Endothelial cell of umbilical vein (primary cell): ENCODE measurements around the gene SPAG16. TPM values are rescaled to one million over a fixed set of nuclear protein-coding genes. Genes with fewer than 3 reads are reported as not detected.

Experiments used
- BruUV-seq: library from RNA; stranded (reverse); fragments of 400-500 nt; replicated peaks from 2 replicates; lab custom pipeline; 2021; lab: Mats Ljungman, UMichigan
- CTCF ChIA-PET: fragments of 300-600, 350-600 bp; sonication (Branson Sonifier 250); formaldehyde crosslinking; loops from one replicate; lab custom pipeline; 2021; ENCODE audit warnings: antibody characterized with exemption, inconsistent platforms; lab: Charles Lee
- POLR2A ChIA-PET: fragments of 300-600, 350-600 bp; sonication (Branson Sonifier 250); formaldehyde crosslinking; loops from one replicate; lab custom pipeline; 2021; ENCODE audit warnings: antibody characterized with exemption, inconsistent platforms; lab: Charles Lee
- DNase-seq: peaks from one replicate; pipeline ENCODE4 v3.0.0-alpha.2; 2011; ENCODE audit warnings: low read depth, low spot score
- FAIRE-seq: peaks from 2 replicates; lab custom pipeline; 2011; peaks lifted over from hg19 to GRCh38; lab: Jason Lieb, UNC
- H2AFZ ChIP-seq: 2 replicates; pipeline ENCODE4 v1.6.0; 2012; ENCODE audit warnings: low read depth, low read length, control low read depth, inconsistent platforms
- H3K27ac ChIP-seq: 2 replicates; pipeline ENCODE4 v1.5.1; 2011; ENCODE audit warnings: low read depth, mild to moderate bottlenecking, control low read depth, low read length, moderate library complexity; ENCODE audit not compliant: insufficient read depth
- H3K27me3 ChIP-seq, 2 experiments: 2 replicates each; pipeline versions ENCODE4 v1.6.0 to v1.6.1; 2011; ENCODE audit warnings: low read length in 2 of 2, mixed read lengths in 1 of 2; ENCODE audit not compliant: control insufficient read depth in 2 of 2, insufficient read depth in 2 of 2
- H3K36me3 ChIP-seq, 2 experiments: 2 replicates in 1 of 2; 3 replicates in 1 of 2; pipeline ENCODE4 v1.5.1; 2011; ENCODE audit warnings: low read length in 2 of 2, mild to moderate bottlenecking in 1 of 2, moderate library complexity in 1 of 2; ENCODE audit not compliant: control insufficient read depth in 2 of 2, insufficient read depth in 2 of 2; ENCODE audit errors: extremely low read depth in 1 of 2
- H3K4me1 ChIP-seq: 3 replicates; pipeline ENCODE4 v1.5.1; 2011; ENCODE audit warnings: mild to moderate bottlenecking, low read length; ENCODE audit not compliant: control insufficient read depth, insufficient read depth; ENCODE audit errors: extremely low read depth
- H3K4me2 ChIP-seq: 2 replicates; pipeline ENCODE4 v1.6.1; 2011; ENCODE audit warnings: low read length, control low read depth, mixed read lengths; ENCODE audit not compliant: insufficient read depth
- H3K4me3 ChIP-seq, 3 experiments: fragments of 200-600 bp in 1 of 3; sonication (generic), shearing (Covaris generic) in 1 of 3; replicated peaks in 1 of 3; 2 replicates each; pipeline ENCODE4 v1.5.1; 2011 to 2016; ENCODE audit warnings: control low read depth in 3 of 3, low read length in 3 of 3, mild to moderate bottlenecking in 2 of 3, inconsistent platforms in 1 of 3, low read depth in 1 of 3, moderate library complexity in 1 of 3; ENCODE audit not compliant: insufficient read depth in 1 of 3
- H3K79me2 ChIP-seq: 2 replicates; pipeline ENCODE4 v1.6.0; 2012; ENCODE audit warnings: low read length, inconsistent platforms; ENCODE audit not compliant: control insufficient read depth, insufficient read depth
- H3K9ac ChIP-seq: replicated peaks from 2 replicates; pipeline ENCODE3; 2011; ENCODE audit warnings: low read length, control low read depth; ENCODE audit not compliant: insufficient read depth; ENCODE audit errors: extremely low read depth
- H3K9me1 ChIP-seq: replicated peaks from 3 replicates; pipeline ENCODE4 v1.6.0; 2011; ENCODE audit warnings: mild to moderate bottlenecking, low read length; ENCODE audit not compliant: control insufficient read depth, insufficient read depth; ENCODE audit errors: extremely low read depth
- H3K9me3 ChIP-seq: replicated peaks from 2 replicates; pipeline ENCODE4 v1.5.1; 2012; ENCODE audit warnings: low read length, inconsistent platforms; ENCODE audit not compliant: control insufficient read depth, insufficient read depth
- H4K20me1 ChIP-seq: replicated peaks from 2 replicates; pipeline ENCODE3; 2011; ENCODE audit warnings: mild to moderate bottlenecking, low read length; ENCODE audit not compliant: control insufficient read depth, insufficient read depth; ENCODE audit errors: extremely low read depth
- EZH2 ChIP-seq: IDR thresholded peaks from 2 replicates; pipeline ENCODE4 v1.6.1; 2012; ENCODE audit warnings: borderline replicate concordance, low read depth, mild to moderate bottlenecking, moderate library complexity, low read length, inconsistent platforms; ENCODE audit not compliant: severe bottlenecking
- FOS ChIP-seq: IDR thresholded peaks from 2 replicates; pipeline ENCODE4 v1.6.1; 2011; ENCODE audit warnings: mild to moderate bottlenecking, low read length, moderate library complexity, borderline replicate concordance; ENCODE audit not compliant: insufficient read depth
- GATA2 ChIP-seq: IDR thresholded peaks from 2 replicates; pipeline ENCODE4 v1.7.0; 2011; ENCODE audit warnings: low read depth, mild to moderate bottlenecking, moderate library complexity, mixed read lengths, low read length; ENCODE audit not compliant: insufficient read length, insufficient read depth
- JUN ChIP-seq: IDR thresholded peaks from 2 replicates; pipeline ENCODE4 v1.6.1; 2011; ENCODE audit warnings: borderline replicate concordance, low read depth; ENCODE audit not compliant: insufficient read length, insufficient read depth
- MYC ChIP-seq: IDR thresholded peaks from one replicate; pipeline ENCODE4 v1.6.1; 2011; ENCODE audit warnings: mild to moderate bottlenecking, low read depth, low read length
- POLR2A ChIP-seq: IDR thresholded peaks from 2 replicates; pipeline ENCODE4 v1.6.1; 2012; ENCODE audit warnings: low read depth, mild to moderate bottlenecking, control low read depth, low read length
- POLR2AphosphoS5 ChIP-seq: IDR thresholded peaks from 2 replicates; pipeline ENCODE4 v1.6.1; 2012; ENCODE audit warnings: low read depth, mild to moderate bottlenecking, control low read depth, low read length, moderate library complexity; ENCODE audit not compliant: insufficient read depth
- dilution Hi-C: fragments of 300-500 bp; cut with MboI; formaldehyde crosslinking; loops from one replicate; pipeline ENCODE4 v1.15.0; 2019; ENCODE audit warnings: low sequenced_read_pairs; ENCODE audit not compliant: extremely low pct_ligation_motif_present
- intact Hi-C: fragments of 100-400 bp; cut with micrococcal nuclease; formaldehyde crosslinking; loops from one replicate; pipeline ENCODE4 v1.10.0; 2022
- polyA plus RNA-seq, 4 experiments: library from polyadenylated mRNA; depleted of rRNA in 3 of 4; stranded (reverse) in 3 of 4; unstranded in 1 of 4; fragments of >200 nt; gene quantifications; 2 replicates each; pipeline versions ENCODE4 v1.2.1 to v1.2.3, GENCODE V29; 2011 to 2012; ENCODE audit warnings: missing spikeins in 1 of 4
- total RNA-seq: library from RNA; stranded (reverse); gene quantifications from 2 replicates; pipeline ENCODE4 v1.2.3, GENCODE V29; 2021
- TF ChIP-seq, protein P1 (sequence below): IDR thresholded peaks from 2 replicates; pipeline ENCODE4 v1.6.1; 2011; ENCODE audit not compliant: insufficient read depth, insufficient read length
- TF ChIP-seq, protein P2 (sequence below), 2 donors: IDR thresholded peaks; 1 replicate in 1 of 2; 2 replicates in 1 of 2; pipeline ENCODE4 v1.5.1; 2011; ENCODE audit warnings: low read length in 2 of 2, mild to moderate bottlenecking in 2 of 2, moderate library complexity in 2 of 2, control low read depth in 1 of 2, inconsistent platforms in 1 of 2, low read depth in 1 of 2; ENCODE audit not compliant: insufficient read depth in 1 of 2; ENCODE audit errors: extremely low read depth in 1 of 2

SPAG16 gene
- total and polyA plus RNA-seq, 2 donors (not counting 3 experiments of a cell fraction or from before 2014, with no cell fraction given) = 4.0 to 7.7 TPM

DNA sequence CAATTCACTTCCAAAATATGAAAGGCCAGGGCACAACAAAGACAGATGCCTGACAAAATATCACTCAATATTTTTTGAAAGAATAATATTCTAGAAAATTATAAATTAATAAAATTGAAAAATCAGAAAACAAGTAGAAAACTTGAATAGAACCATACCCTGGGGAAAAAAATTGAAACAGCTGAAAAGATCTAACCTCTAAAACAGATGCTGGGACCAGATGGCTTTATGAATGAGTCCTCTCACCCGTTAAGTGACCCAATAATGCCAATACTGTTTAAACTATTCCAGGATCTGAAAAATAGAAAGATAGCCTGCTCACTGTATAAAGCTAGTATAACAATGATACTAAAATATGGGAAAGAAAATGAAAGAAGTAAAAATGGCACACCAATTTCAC, 804.3 kb downstream of the SPAG16 start:
- no peak overlapping the region for H2AFZ ChIP-seq
- no TSS peak for BruUV-seq
- POLR2A ChIA-PET = no interaction called here

DNA sequence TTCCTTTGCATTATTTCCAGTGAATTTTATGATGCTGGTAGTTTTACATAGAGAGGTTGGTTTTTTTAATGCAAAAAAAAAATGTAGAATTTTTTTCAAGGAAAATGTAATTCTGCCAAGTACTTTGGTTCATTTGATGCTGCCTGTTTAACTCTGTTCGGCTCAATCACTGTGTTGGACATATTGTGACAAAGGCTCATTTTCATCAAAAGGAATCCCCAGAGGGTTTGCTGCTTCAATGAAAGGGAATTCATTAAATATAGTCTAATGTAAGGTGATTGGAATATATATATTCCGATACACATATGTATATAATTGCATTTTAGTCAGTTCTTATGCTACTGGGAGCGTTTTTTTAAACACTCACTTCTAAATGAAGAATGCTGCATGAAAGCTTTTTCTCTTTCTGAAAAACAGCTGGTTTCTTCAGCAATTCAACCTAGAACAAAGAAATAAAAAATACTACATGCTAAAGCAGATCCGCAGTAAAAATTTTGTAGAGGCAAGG, 812.0 kb downstream of the SPAG16 start:
- no peak overlapping the region for H2AFZ ChIP-seq
- intact Hi-C loops = no loop called here
- BruUV-seq = no TSS peak

More for the DNA sequence above, 804.3 kb downstream of the SPAG16 start:
- no peak overlapping the region for H3K4me2 ChIP-seq
- dilution Hi-C loops = no loop called here
- no peaks in the 10 kb centered on the region for H3K79me2 ChIP-seq
- CTCF ChIA-PET = no interaction called here
- intact Hi-C loops = no loop called here
- no peaks in the 10 kb centered on the region for H3K9me3 ChIP-seq
- no peaks in the 10 kb centered on the region for H3K27me3 ChIP-seq
- H3K4me1 ChIP-seq = no peaks in the 10 kb centered on the region
- H4K20me1 ChIP-seq = no peaks in the 10 kb centered on the region
- DNase-seq (no peak), FAIRE-seq (no peak)
- no peaks in the 10 kb centered on the region for H3K9me1 ChIP-seq
- H3K36me3 ChIP-seq = no peaks in the 10 kb centered on the region
- TF ChIP-seq POLR2A = no peak
- TF ChIP-seq JUN = no peak
- H3K9ac ChIP-seq = no peak overlapping the region
- H3K27ac ChIP-seq = no peak overlapping the region
- no peak overlapping the region for H3K4me3 ChIP-seq

More for the DNA sequence above, 812.0 kb downstream of the SPAG16 start:
- Histone ChIP-seq H3K9me3 (no peaks in the 10 kb centered on the region), H3K27ac (no peak overlapping the region), H3K4me1 (no peaks in the 10 kb centered on the region), H3K4me3 (no peak overlapping the region), H3K4me2 (no peak overlapping the region), H3K36me3 (no peaks in the 10 kb centered on the region), H3K27me3 (no peaks in the 10 kb centered on the region), H3K9me1 (no peaks in the 10 kb centered on the region), H3K9ac (no peak overlapping the region), H4K20me1 (no peaks in the 10 kb centered on the region), H3K79me2 (no peaks in the 10 kb centered on the region)
- no peak for DNase-seq
- ChIA-PET CTCF (no interaction called here), POLR2A (no interaction called here)
- TF ChIP-seq GATA2 (no peak), MYC (no peak), FOS (no peak), POLR2AphosphoS5 (no peak), POLR2A (no peak), JUN (no peak), EZH2 (no peak)
- TF ChIP-seq, protein P1, sequence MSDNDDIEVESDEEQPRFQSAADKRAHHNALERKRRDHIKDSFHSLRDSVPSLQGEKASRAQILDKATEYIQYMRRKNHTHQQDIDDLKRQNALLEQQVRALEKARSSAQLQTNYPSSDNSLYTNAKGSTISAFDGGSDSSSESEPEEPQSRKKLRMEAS = no peak
- TF ChIP-seq, protein P2, sequence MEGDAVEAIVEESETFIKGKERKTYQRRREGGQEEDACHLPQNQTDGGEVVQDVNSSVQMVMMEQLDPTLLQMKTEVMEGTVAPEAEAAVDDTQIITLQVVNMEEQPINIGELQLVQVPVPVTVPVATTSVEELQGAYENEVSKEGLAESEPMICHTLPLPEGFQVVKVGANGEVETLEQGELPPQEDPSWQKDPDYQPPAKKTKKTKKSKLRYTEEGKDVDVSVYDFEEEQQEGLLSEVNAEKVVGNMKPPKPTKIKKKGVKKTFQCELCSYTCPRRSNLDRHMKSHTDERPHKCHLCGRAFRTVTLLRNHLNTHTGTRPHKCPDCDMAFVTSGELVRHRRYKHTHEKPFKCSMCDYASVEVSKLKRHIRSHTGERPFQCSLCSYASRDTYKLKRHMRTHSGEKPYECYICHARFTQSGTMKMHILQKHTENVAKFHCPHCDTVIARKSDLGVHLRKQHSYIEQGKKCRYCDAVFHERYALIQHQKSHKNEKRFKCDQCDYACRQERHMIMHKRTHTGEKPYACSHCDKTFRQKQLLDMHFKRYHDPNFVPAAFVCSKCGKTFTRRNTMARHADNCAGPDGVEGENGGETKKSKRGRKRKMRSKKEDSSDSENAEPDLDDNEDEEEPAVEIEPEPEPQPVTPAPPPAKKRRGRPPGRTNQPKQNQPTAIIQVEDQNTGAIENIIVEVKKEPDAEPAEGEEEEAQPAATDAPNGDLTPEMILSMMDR (IDR thresholded peaks at IDR 0.05; ENCODE audit: extremely low read depth in 1 of 2, insufficient read depth in 1 of 2, low read depth in 1 of 2, low read length in 2 of 2) = no peak
- no peak for FAIRE-seq
- dilution Hi-C loops = no loop called here
